IMR-90 (cell line): ENCODE results near the gene INPP5D. TPM values are rescaled to one million over a fixed set of nuclear protein-coding genes. Genes with fewer than 3 reads are reported as not detected.

Source experiments
- ATAC-seq: fragments of 200-7000 bp; cut with Tn5 transposase; 2 replicates; pipeline ENCODE4 v1.9.1; 2020; ENCODE audit warnings: low read depth, mild to moderate bottlenecking, moderate library complexity
- BruUV-seq: library from RNA; stranded (reverse); fragments of 400-500 nt; replicated peaks from 2 replicates; lab custom pipeline; 2021; lab: Mats Ljungman, UMichigan
- CTCF ChIA-PET: fragments of 300-600 bp; formaldehyde crosslinking; extraction: SDS; loops from one replicate; lab custom pipeline; 2021; ENCODE audit warnings: antibody characterized with exemption; lab: Yijun Ruan, JAX
- POLR2A ChIA-PET: fragments of 300-600 bp; sonication (Branson Sonifier 250); formaldehyde crosslinking; loops from one replicate; lab custom pipeline; 2022; ENCODE audit warnings: antibody characterized with exemption; ENCODE audit not compliant: unreplicated experiment; lab: Charles Lee
- DNase-seq: peaks from one replicate; pipeline ENCODE4 v3.0.0; 2013
- H2AFZ ChIP-seq: replicated peaks from 2 replicates; pipeline ENCODE3; 2013; ENCODE audit warnings: low read length, mild to moderate bottlenecking; ENCODE audit not compliant: poor library complexity
- H2AK5ac ChIP-seq: 2 replicates; pipeline ENCODE4 v1.6.1; 2013; ENCODE audit warnings: low read depth, low read length, inconsistent platforms
- H2AK9ac ChIP-seq: replicated peaks from 2 replicates; pipeline ENCODE3; 2013; ENCODE audit warnings: mild to moderate bottlenecking, low read depth, low read length, moderate library complexity; ENCODE audit not compliant: poor library complexity
- H2BK120ac ChIP-seq: 2 replicates; pipeline ENCODE4 v1.6.1; 2013; ENCODE audit warnings: low read depth, low read length, inconsistent platforms
- H2BK15ac ChIP-seq: 3 replicates; pipeline ENCODE4 v1.6.1; 2013; ENCODE audit warnings: low read depth, low read length, inconsistent platforms
- H2BK20ac ChIP-seq: 2 replicates; pipeline ENCODE4 v1.6.1; 2013; ENCODE audit warnings: low read depth, mild to moderate bottlenecking, inconsistent platforms, low read length, moderate library complexity
- H2BK5ac ChIP-seq: 2 replicates; pipeline ENCODE4 v1.6.1; 2013; ENCODE audit warnings: mild to moderate bottlenecking, low read depth, low read length, inconsistent platforms; ENCODE audit not compliant: poor library complexity, severe bottlenecking
- H3K14ac ChIP-seq: replicated peaks from 2 replicates; pipeline ENCODE4 v1.6.1; 2013; ENCODE audit warnings: low read depth, low read length, inconsistent platforms
- H3K18ac ChIP-seq: 2 replicates; pipeline ENCODE4 v1.6.1; 2013; ENCODE audit warnings: low read depth, low read length, control low read depth
- H3K23ac ChIP-seq: 2 replicates; pipeline ENCODE4 v1.6.1; 2013; ENCODE audit warnings: low read depth, low read length, inconsistent platforms
- H3K27ac ChIP-seq: 2 replicates; pipeline ENCODE4 v1.5.1; 2013; ENCODE audit warnings: mild to moderate bottlenecking, control low read depth, low read length; ENCODE audit not compliant: insufficient read depth
- H3K27me3 ChIP-seq: 2 replicates; pipeline ENCODE4 v1.6.1; 2013; ENCODE audit warnings: low read length; ENCODE audit not compliant: control insufficient read depth, insufficient read depth
- H3K36me3 ChIP-seq: 2 replicates; pipeline ENCODE4 v1.6.1; 2013; ENCODE audit warnings: low read length, mixed read lengths; ENCODE audit not compliant: control insufficient read depth, insufficient read depth
- H3K4ac ChIP-seq: 2 replicates; pipeline ENCODE4 v1.6.1; 2013; ENCODE audit warnings: low read depth, low read length, inconsistent platforms
- H3K4me1 ChIP-seq: 2 replicates; pipeline ENCODE4 v1.6.1; 2013; ENCODE audit warnings: low read length, mixed read lengths; ENCODE audit not compliant: control insufficient read depth, insufficient read depth
- H3K4me2 ChIP-seq: 2 replicates; pipeline ENCODE4 v1.6.1; 2013; ENCODE audit warnings: low read depth, mild to moderate bottlenecking, control low read depth, low read length, moderate library complexity
- H3K4me3 ChIP-seq: 2 replicates; pipeline ENCODE4 v1.5.1; 2013; ENCODE audit warnings: low read depth, mild to moderate bottlenecking, control low read depth, low read length, moderate library complexity; ENCODE audit not compliant: insufficient read depth
- H3K56ac ChIP-seq: 2 replicates; pipeline ENCODE4 v1.6.1; 2013; ENCODE audit warnings: low read length, inconsistent platforms; ENCODE audit not compliant: insufficient read depth; ENCODE audit errors: extremely low read depth
- H3K79me1 ChIP-seq, 2 experiments: 2 replicates each; pipeline ENCODE4 v1.6.1; 2013; ENCODE audit warnings: low read length in 2 of 2, inconsistent platforms in 1 of 2, low read depth in 1 of 2
- H3K9ac ChIP-seq: 2 replicates; pipeline ENCODE4 v1.6.1; 2013; ENCODE audit warnings: low read depth, low read length, control low read depth
- H3K9me1 ChIP-seq: 2 replicates; pipeline ENCODE4 v1.6.1; 2013; ENCODE audit warnings: low read length, inconsistent platforms; ENCODE audit not compliant: insufficient read depth
- H3K9me3 ChIP-seq: 2 replicates; pipeline ENCODE4 v1.6.1; 2013; ENCODE audit warnings: low read length; ENCODE audit not compliant: control insufficient read depth, insufficient read depth
- H4K20me1 ChIP-seq: 2 replicates; pipeline ENCODE4 v1.6.1; 2013; ENCODE audit warnings: low read length, inconsistent platforms; ENCODE audit not compliant: insufficient read depth
- H4K5ac ChIP-seq: 2 replicates; pipeline ENCODE4 v1.6.1; 2013; ENCODE audit warnings: mild to moderate bottlenecking, low read depth, low read length, control low read depth
- H4K8ac ChIP-seq, 2 experiments: 2 replicates each; pipeline ENCODE4 v1.6.1; 2013; ENCODE audit warnings: low read depth in 2 of 2, low read length in 2 of 2, control low read depth in 1 of 2, inconsistent platforms in 1 of 2
- H4K91ac ChIP-seq: 2 replicates; pipeline ENCODE4 v1.6.1; 2013; ENCODE audit warnings: low read depth, low read length, inconsistent platforms; ENCODE audit not compliant: insufficient read depth
- BHLHE40 ChIP-seq: fragments of 150-350 bp; IDR thresholded peaks from 2 replicates; pipeline ENCODE4 v1.6.1; 2016; ENCODE audit warnings: mild to moderate bottlenecking, low read depth, low read length
- CEBPB ChIP-seq: IDR thresholded peaks from 2 replicates; pipeline ENCODE4 v1.6.1; 2012; ENCODE audit warnings: low read depth, low read length, improper control_type of control experiment
- CHD1 ChIP-seq: IDR thresholded peaks from 2 replicates; pipeline ENCODE4 v1.6.1; 2012; ENCODE audit warnings: low read depth, low read length, improper control_type of control experiment
- ELK1 ChIP-seq: fragments of 150-350 bp; IDR thresholded peaks from 2 replicates; pipeline ENCODE4 v1.6.1; 2016; ENCODE audit warnings: low read depth, mild to moderate bottlenecking, low read length, moderate library complexity, borderline replicate concordance
- FOS ChIP-seq: fragments of 150-350 bp; IDR thresholded peaks from 2 replicates; pipeline ENCODE4 v1.6.1; 2016; ENCODE audit warnings: low read depth, low read length
- MAFK ChIP-seq: IDR thresholded peaks from 2 replicates; pipeline ENCODE4 v1.6.1; 2012; ENCODE audit warnings: low read depth, low read length, improper control_type of control experiment
- MAZ ChIP-seq: IDR thresholded peaks from 2 replicates; pipeline ENCODE4 v1.6.1; 2012; ENCODE audit warnings: low read depth, mild to moderate bottlenecking, low read length, improper control_type of control experiment, moderate library complexity, borderline replicate concordance
- MXI1 ChIP-seq: IDR thresholded peaks from 2 replicates; pipeline ENCODE4 v1.6.1; 2012; ENCODE audit warnings: low read depth, mild to moderate bottlenecking, low read length, moderate library complexity, borderline replicate concordance
- NFE2L2 ChIP-seq: fragments of 150-350 bp; IDR thresholded peaks from 2 replicates; pipeline ENCODE4 v1.6.1; 2016; ENCODE audit warnings: low read depth, mild to moderate bottlenecking, low read length
- RAD21 ChIP-seq: IDR thresholded peaks from 2 replicates; pipeline ENCODE4 v1.6.1; 2012; ENCODE audit warnings: low read length, improper control_type of control experiment
- RCOR1 ChIP-seq: IDR thresholded peaks from 2 replicates; pipeline ENCODE4 v1.6.1; 2012; ENCODE audit warnings: mild to moderate bottlenecking, low read length, improper control_type of control experiment; ENCODE audit not compliant: insufficient replicate concordance
- RFX5 ChIP-seq: IDR thresholded peaks from 2 replicates; pipeline ENCODE4 v1.8.0; 2012; ENCODE audit warnings: low read depth, mild to moderate bottlenecking, low read length, moderate library complexity
- WGBS, 2 experiments: methylation state at CpG; one replicate each; pipeline versions ENCODE4 v1.1.5 to v1.1.7; 2013; ENCODE audit warnings: missing lambda C conversion rate in 2 of 2; ENCODE audit not compliant: insufficient read length in 1 of 2; ENCODE audit errors: extremely low coverage in 2 of 2; 5-methylcytosine and 5-hydroxymethylcytosine counted together
- dilution Hi-C: fragments of 300-500 bp; cut with HindIII; formaldehyde crosslinking; loops from one replicate; pipeline ENCODE4 v1.14.3; 2018; ENCODE audit warnings: low sequenced_read_pairs; ENCODE audit not compliant: unreplicated experiment
- in situ Hi-C: fragments of 300-500 bp; cut with MboI; formaldehyde crosslinking; loops from 3 replicates; pipeline ENCODE4 v1.14.3; 2019; ENCODE audit warnings: low sequenced_read_pairs, inconsistent platforms, mixed read lengths
- intact Hi-C: fragments of 100-400 bp; cut with micrococcal nuclease; formaldehyde crosslinking; loops from 2 replicates; pipeline ENCODE4 v1.10.0; 2022
- polyA plus RNA-seq, 3 experiments: library from polyadenylated mRNA; depleted of rRNA; stranded (reverse); fragments of >200 nt; gene quantifications; 2 replicates each; pipeline ENCODE4 v1.2.3, GENCODE V29; 2012; ENCODE audit warnings: low replicate concordance in 1 of 3
- total RNA-seq: library from RNA; depleted of rRNA; stranded (reverse); fragments of >200 nt; gene quantifications from 2 replicates; pipeline ENCODE4 v1.2.3, GENCODE V29; 2012
- TF ChIP-seq, protein P1 (sequence below): fragments of 150-350 bp; IDR thresholded peaks from 2 replicates; pipeline ENCODE4 v1.6.1; 2017; ENCODE audit warnings: mild to moderate bottlenecking, antibody characterized with exemption, low read length, low read depth

INPP5D gene
- total and polyA plus RNA-seq, 2 of the 4 experiments (the other 2 are of a cell fraction), result 0.18 to 0.29 TPM

GRCh38 chr2:233156001-233156400 lies 95.9 kb downstream of the INPP5D start:
- WGBS, 2 experiments, result no CpG with 5 or more reads among the region's 4 CpGs
- Histone ChIP-seq H2AK9ac (no peak overlapping the region), H3K27ac (no peak overlapping the region), H4K8ac (no peak overlapping the region), H3K36me3 (no peaks in the 10 kb centered on the region), H3K9ac (no peak overlapping the region), H4K91ac (no peak overlapping the region), H3K4me1 (no peaks in the 10 kb centered on the region), H3K4ac (no peak overlapping the region), H3K79me1 (no peaks in the 10 kb centered on the region), H3K4me3 (no peak overlapping the region), H3K4me2 (no peak overlapping the region), H3K18ac (no peak overlapping the region), H4K20me1 (no peaks in the 10 kb centered on the region), H4K5ac (no peak overlapping the region), H2BK20ac (no peak overlapping the region), H2AFZ (peak overlapping the region; percentile 33), H3K9me3 (no peaks in the 10 kb centered on the region), H2BK15ac (no peak overlapping the region), H3K56ac (no peak overlapping the region), H3K23ac (no peak overlapping the region), H3K9me1 (no peaks in the 10 kb centered on the region), H2BK5ac (no peak overlapping the region), H3K14ac (no peak overlapping the region), H3K27me3 (peaks cover 2% of the 10 kb centered on the region), H2AK5ac (no peak overlapping the region), H2BK120ac (no peak overlapping the region)
- in situ Hi-C loops, result no loop called here
- dilution Hi-C loops, result no loop called here
- TF ChIP-seq FOS, result no peak
- TF ChIP-seq NFE2L2, result no peak
- no peak for TF ChIP-seq ELK1
- no peak for TF ChIP-seq RAD21
- no peak for TF ChIP-seq MAFK
- no peak for TF ChIP-seq CHD1
- TF ChIP-seq, protein P1, sequence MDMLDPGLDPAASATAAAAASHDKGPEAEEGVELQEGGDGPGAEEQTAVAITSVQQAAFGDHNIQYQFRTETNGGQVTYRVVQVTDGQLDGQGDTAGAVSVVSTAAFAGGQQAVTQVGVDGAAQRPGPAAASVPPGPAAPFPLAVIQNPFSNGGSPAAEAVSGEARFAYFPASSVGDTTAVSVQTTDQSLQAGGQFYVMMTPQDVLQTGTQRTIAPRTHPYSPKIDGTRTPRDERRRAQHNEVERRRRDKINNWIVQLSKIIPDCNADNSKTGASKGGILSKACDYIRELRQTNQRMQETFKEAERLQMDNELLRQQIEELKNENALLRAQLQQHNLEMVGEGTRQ, result no peak
- TF ChIP-seq BHLHE40, result no peak
- no peak for TF ChIP-seq CEBPB
- TF ChIP-seq MXI1, result no peak
- no peak for TF ChIP-seq MAZ
- TF ChIP-seq RCOR1, result no peak
- no peak for TF ChIP-seq RFX5
- CTCF ChIA-PET, result no interaction called here
- no TSS peak for BruUV-seq
- no peak for DNase-seq
- POLR2A ChIA-PET, result no interaction called here
- intact Hi-C loops, result no loop called here
- no peak for ATAC-seq
